ENCODE results near the gene SRP68.

DNA sequence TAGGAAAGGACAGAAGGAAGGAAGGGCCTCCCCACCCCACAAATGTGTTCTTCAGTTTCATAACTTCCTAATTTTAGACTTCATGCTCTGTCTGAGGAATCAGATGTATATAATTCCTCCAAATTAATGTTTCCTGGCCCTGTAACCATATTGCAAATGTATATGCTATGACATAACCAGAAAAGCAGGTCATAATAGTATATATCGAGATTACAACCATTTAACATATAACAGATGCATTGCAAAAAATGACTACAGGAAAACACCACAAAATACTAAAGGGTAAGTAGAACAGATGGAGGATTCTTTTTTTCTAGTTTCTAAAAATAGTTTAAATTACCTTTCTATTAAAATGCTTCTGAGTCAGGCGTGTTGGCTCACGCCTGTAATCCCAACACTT is 34.4 kb upstream of the SRP68 start:
- no peak for TF ChIP-seq POLR2A (IDR thresholded peaks at IDR 0.05)
- TF ChIP-seq, protein P1, sequence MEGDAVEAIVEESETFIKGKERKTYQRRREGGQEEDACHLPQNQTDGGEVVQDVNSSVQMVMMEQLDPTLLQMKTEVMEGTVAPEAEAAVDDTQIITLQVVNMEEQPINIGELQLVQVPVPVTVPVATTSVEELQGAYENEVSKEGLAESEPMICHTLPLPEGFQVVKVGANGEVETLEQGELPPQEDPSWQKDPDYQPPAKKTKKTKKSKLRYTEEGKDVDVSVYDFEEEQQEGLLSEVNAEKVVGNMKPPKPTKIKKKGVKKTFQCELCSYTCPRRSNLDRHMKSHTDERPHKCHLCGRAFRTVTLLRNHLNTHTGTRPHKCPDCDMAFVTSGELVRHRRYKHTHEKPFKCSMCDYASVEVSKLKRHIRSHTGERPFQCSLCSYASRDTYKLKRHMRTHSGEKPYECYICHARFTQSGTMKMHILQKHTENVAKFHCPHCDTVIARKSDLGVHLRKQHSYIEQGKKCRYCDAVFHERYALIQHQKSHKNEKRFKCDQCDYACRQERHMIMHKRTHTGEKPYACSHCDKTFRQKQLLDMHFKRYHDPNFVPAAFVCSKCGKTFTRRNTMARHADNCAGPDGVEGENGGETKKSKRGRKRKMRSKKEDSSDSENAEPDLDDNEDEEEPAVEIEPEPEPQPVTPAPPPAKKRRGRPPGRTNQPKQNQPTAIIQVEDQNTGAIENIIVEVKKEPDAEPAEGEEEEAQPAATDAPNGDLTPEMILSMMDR (IDR thresholded peaks at IDR 0.05): no peak

Data from testis (tissue), 2 donors.